Activated naive CD4-positive, alpha-beta T cell treated with anti-CD3 and anti-CD28 coated beads, Interleukin-2, amount 50 U/mL, for 24 hours (primary cell): ENCODE measurements around the gene SMARCAL1.

Source experiments
- H3K27ac Mint-ChIP-seq: one replicate; pipeline ENCODE4 v1.8.0; 2021; ENCODE audit warnings: mild to moderate bottlenecking, mixed read lengths
- H3K27me3 Mint-ChIP-seq: one replicate; pipeline ENCODE4 v1.8.0; 2021; ENCODE audit warnings: mixed read lengths
- H3K36me3 Mint-ChIP-seq: one replicate; pipeline ENCODE4 v1.8.0; 2021; ENCODE audit warnings: mixed read lengths
- H3K4me1 Mint-ChIP-seq: one replicate; pipeline ENCODE4 v1.8.0; 2021; ENCODE audit warnings: mixed read lengths
- H3K4me3 Mint-ChIP-seq: one replicate; pipeline ENCODE4 v1.8.0; 2021; ENCODE audit warnings: mild to moderate bottlenecking, mixed read lengths
- H3K9me3 Mint-ChIP-seq: one replicate; pipeline ENCODE4 v1.8.0; 2021; ENCODE audit warnings: mixed read lengths

SMARCAL1 gene

GRCh38 chr2:216414772-216415319 lies 2.6 kb downstream of the SMARCAL1 start:
- H3K9me3 Mint-ChIP-seq, result no peaks in the 10 kb centered on the region

GRCh38 chr2:216415541-216415940 lies 3.3 kb downstream of the SMARCAL1 start:
- no peaks in the 10 kb centered on the region for H3K9me3 Mint-ChIP-seq
- H3K4me3 Mint-ChIP-seq, result no peak overlapping the region
- peaks cover 41% of the 10 kb centered on the region for H3K4me1 Mint-ChIP-seq
- no peak overlapping the region for H3K27ac Mint-ChIP-seq
- no peaks in the 10 kb centered on the region for H3K27me3 Mint-ChIP-seq
- H3K36me3 Mint-ChIP-seq, result peaks cover 6% of the 10 kb centered on the region

More at GRCh38 chr2:216414772-216415319, 2.6 kb downstream of the SMARCAL1 start:
- H3K36me3 Mint-ChIP-seq, result peaks cover 6% of the 10 kb centered on the region
- no peak overlapping the region for H3K4me3 Mint-ChIP-seq
- no peak overlapping the region for H3K27ac Mint-ChIP-seq
- peaks cover 41% of the 10 kb centered on the region for H3K4me1 Mint-ChIP-seq
- no peaks in the 10 kb centered on the region for H3K27me3 Mint-ChIP-seq

GRCh38 chr2:216416571-216417307 lies 4.5 kb downstream of the SMARCAL1 start:
- Mint-ChIP-seq H3K4me1 (peaks cover 38% of the 10 kb centered on the region), H3K27ac (no peak overlapping the region), H3K36me3 (peaks cover 9% of the 10 kb centered on the region), H3K4me3 (no peak overlapping the region), H3K27me3 (no peaks in the 10 kb centered on the region), H3K9me3 (no peaks in the 10 kb centered on the region)

GRCh38 chr2:216418981-216419380 lies 6.7 kb downstream of the SMARCAL1 start:
- Mint-ChIP-seq H3K9me3 (no peaks in the 10 kb centered on the region), H3K27ac (no peak overlapping the region), H3K4me3 (no peak overlapping the region), H3K4me1 (peaks cover 18% of the 10 kb centered on the region), H3K27me3 (no peaks in the 10 kb centered on the region), H3K36me3 (peaks cover 19% of the 10 kb centered on the region)

GRCh38 chr2:216420367-216421101 lies 8.2 kb downstream of the SMARCAL1 start:
- Mint-ChIP-seq H3K27ac (no peak overlapping the region), H3K36me3 (peaks cover 33% of the 10 kb centered on the region), H3K4me1 (peaks cover 18% of the 10 kb centered on the region), H3K4me3 (no peak overlapping the region), H3K27me3 (no peaks in the 10 kb centered on the region), H3K9me3 (no peaks in the 10 kb centered on the region)

- H3K4me3 Mint-ChIP-seq, result no peak overlapping the region
- H3K27me3 Mint-ChIP-seq, result no peaks in the 10 kb centered on the region
- no peak overlapping the region for H3K27ac Mint-ChIP-seq
- H3K36me3 Mint-ChIP-seq, result peaks cover 33% of the 10 kb centered on the region
- H3K9me3 Mint-ChIP-seq, result no peaks in the 10 kb centered on the region
- H3K4me1 Mint-ChIP-seq, result peaks cover 5% of the 10 kb centered on the region
These were observed 10.8 kb downstream of the SMARCAL1 start for GRCh38 chr2:216423071-216423470.

- no peak overlapping the region for H3K4me3 Mint-ChIP-seq
- H3K4me1 Mint-ChIP-seq, result no peaks in the 10 kb centered on the region
- H3K9me3 Mint-ChIP-seq, result no peaks in the 10 kb centered on the region
- H3K36me3 Mint-ChIP-seq, result peaks cover 41% of the 10 kb centered on the region
- H3K27me3 Mint-ChIP-seq, result no peaks in the 10 kb centered on the region
- H3K27ac Mint-ChIP-seq, result no peak overlapping the region
These were observed 12.0 kb downstream of the SMARCAL1 start for GRCh38 chr2:216424274-216424673.

GRCh38 chr2:216425008-216425787 lies 12.9 kb downstream of the SMARCAL1 start:
- Mint-ChIP-seq H3K36me3 (peaks cover 43% of the 10 kb centered on the region), H3K27ac (no peak overlapping the region), H3K4me1 (no peaks in the 10 kb centered on the region), H3K27me3 (no peaks in the 10 kb centered on the region), H3K9me3 (no peaks in the 10 kb centered on the region), H3K4me3 (no peak overlapping the region)

- Mint-ChIP-seq H3K4me1 (no peaks in the 10 kb centered on the region), H3K27ac (no peak overlapping the region), H3K27me3 (no peaks in the 10 kb centered on the region), H3K36me3 (peaks cover 43% of the 10 kb centered on the region), H3K4me3 (no peak overlapping the region), H3K9me3 (no peaks in the 10 kb centered on the region)
These were observed 14.0 kb downstream of the SMARCAL1 start for GRCh38 chr2:216426166-216426777.

GRCh38 chr2:216426938-216427337 lies 14.7 kb downstream of the SMARCAL1 start:
- Mint-ChIP-seq H3K4me1 (no peaks in the 10 kb centered on the region), H3K36me3 (peaks cover 46% of the 10 kb centered on the region), H3K4me3 (no peak overlapping the region), H3K27me3 (no peaks in the 10 kb centered on the region), H3K27ac (no peak overlapping the region), H3K9me3 (no peaks in the 10 kb centered on the region)

GRCh38 chr2:216428618-216429350 lies 16.5 kb downstream of the SMARCAL1 start:
- Mint-ChIP-seq H3K27ac (no peak overlapping the region), H3K4me1 (no peaks in the 10 kb centered on the region), H3K4me3 (no peak overlapping the region), H3K9me3 (no peaks in the 10 kb centered on the region), H3K27me3 (no peaks in the 10 kb centered on the region), H3K36me3 (peaks cover 46% of the 10 kb centered on the region)

GRCh38 chr2:216429428-216429827 lies 17.1 kb downstream of the SMARCAL1 start:
- Mint-ChIP-seq H3K36me3 (peaks cover 45% of the 10 kb centered on the region), H3K4me1 (no peaks in the 10 kb centered on the region), H3K9me3 (no peaks in the 10 kb centered on the region), H3K27ac (no peak overlapping the region), H3K4me3 (no peak overlapping the region), H3K27me3 (no peaks in the 10 kb centered on the region)

GRCh38 chr2:216430811-216431530 lies 18.7 kb downstream of the SMARCAL1 start:
- Mint-ChIP-seq H3K9me3 (no peaks in the 10 kb centered on the region), H3K27me3 (no peaks in the 10 kb centered on the region), H3K27ac (no peak overlapping the region), H3K36me3 (peaks cover 34% of the 10 kb centered on the region), H3K4me3 (no peak overlapping the region), H3K4me1 (no peaks in the 10 kb centered on the region)

- H3K4me1 Mint-ChIP-seq, result no peaks in the 10 kb centered on the region
- H3K36me3 Mint-ChIP-seq, result peaks cover 38% of the 10 kb centered on the region
- no peaks in the 10 kb centered on the region for H3K27me3 Mint-ChIP-seq
- H3K9me3 Mint-ChIP-seq, result no peaks in the 10 kb centered on the region
- H3K27ac Mint-ChIP-seq, result no peak overlapping the region
- no peak overlapping the region for H3K4me3 Mint-ChIP-seq
These were observed 19.2 kb downstream of the SMARCAL1 start for GRCh38 chr2:216431531-216431856.
